Measurements from ENCODE around the gene DVL3. TPM values are rescaled to one million over a fixed set of nuclear protein-coding genes. Genes with fewer than 3 reads are reported as not detected.

Gene DVL3
- total RNA-seq, 2 experiments from 2014 or later: 30.0 to 31.7 TPM

DNA sequence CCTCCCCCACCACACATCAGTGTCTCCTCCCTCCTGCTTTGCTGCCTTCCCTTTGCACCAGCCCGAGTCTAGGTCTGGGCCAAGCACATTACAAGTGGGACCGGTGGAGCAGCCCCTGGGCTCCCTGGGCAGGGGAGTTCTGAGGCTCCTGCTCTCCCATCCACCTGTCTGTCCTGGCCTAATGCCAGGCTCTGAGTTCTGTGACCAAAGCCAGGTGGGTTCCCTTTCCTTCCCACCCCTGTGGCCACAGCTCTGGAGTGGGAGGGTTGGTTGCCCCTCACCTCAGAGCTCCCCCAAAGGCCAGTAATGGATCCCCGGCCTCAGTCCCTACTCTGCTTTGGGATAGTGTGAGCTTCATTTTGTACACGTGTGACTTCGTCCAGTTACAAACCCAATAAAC, 28.5 kb downstream of the DVL3 start:
- no peak for DNase-seq
- TF ChIP-seq, protein P1, sequence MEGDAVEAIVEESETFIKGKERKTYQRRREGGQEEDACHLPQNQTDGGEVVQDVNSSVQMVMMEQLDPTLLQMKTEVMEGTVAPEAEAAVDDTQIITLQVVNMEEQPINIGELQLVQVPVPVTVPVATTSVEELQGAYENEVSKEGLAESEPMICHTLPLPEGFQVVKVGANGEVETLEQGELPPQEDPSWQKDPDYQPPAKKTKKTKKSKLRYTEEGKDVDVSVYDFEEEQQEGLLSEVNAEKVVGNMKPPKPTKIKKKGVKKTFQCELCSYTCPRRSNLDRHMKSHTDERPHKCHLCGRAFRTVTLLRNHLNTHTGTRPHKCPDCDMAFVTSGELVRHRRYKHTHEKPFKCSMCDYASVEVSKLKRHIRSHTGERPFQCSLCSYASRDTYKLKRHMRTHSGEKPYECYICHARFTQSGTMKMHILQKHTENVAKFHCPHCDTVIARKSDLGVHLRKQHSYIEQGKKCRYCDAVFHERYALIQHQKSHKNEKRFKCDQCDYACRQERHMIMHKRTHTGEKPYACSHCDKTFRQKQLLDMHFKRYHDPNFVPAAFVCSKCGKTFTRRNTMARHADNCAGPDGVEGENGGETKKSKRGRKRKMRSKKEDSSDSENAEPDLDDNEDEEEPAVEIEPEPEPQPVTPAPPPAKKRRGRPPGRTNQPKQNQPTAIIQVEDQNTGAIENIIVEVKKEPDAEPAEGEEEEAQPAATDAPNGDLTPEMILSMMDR (IDR thresholded peaks at IDR 0.05): no peak
- Mint-ChIP-seq H3K9me3 (no peaks in the 10 kb centered on the region), H3K4me3 (no peak overlapping the region), H3K27me3 (no peaks in the 10 kb centered on the region), H3K4me1 (ENCODE audit: low read depth) (peaks cover 46% of the 10 kb centered on the region), H3K27ac (no peak overlapping the region), H3K36me3 (ENCODE audit: low read depth) (peaks cover 97% of the 10 kb centered on the region)
- Histone ChIP-seq H3K4me1 (ENCODE audit: insufficient read depth, low read length) (peaks cover 32% of the 10 kb centered on the region), H3K27ac (ENCODE audit: low read depth in 1 of 2, low read length in 2 of 2) (no peak overlapping the region), H3K27me3 (ENCODE audit: control insufficient read depth in 1 of 2, insufficient read depth in 2 of 2, low read length in 2 of 2) (no peaks in the 10 kb centered on the region), H3K36me3 (ENCODE audit: insufficient read depth, low read length) (peaks cover 69% of the 10 kb centered on the region), H3K9me3 (ENCODE audit: control insufficient read depth in 1 of 2, insufficient read depth in 1 of 2, low read length in 2 of 2) (no peaks in the 10 kb centered on the region), H3K4me3 (ENCODE audit: low read length) (no peak overlapping the region)
- ATAC-seq (ENCODE audit: poor library complexity): no peak
- intact Hi-C loops (cut with DNase I, micrococcal nuclease): loop anchor here in 1 of 2 experiments (1.0 to 10.0 kb wide), 3 partner anchors 7 to 549 kb away; partner anchors contain the start of genes ALG3, EEF1AKMT4 and KLHL24
- CTCF ChIA-PET: no interaction called here
- POLR2A ChIA-PET: interaction anchor here (3.0 kb wide), 1 partner anchor 10 kb away, joined by 25 read pairs; the partner anchor contains the start of gene AP2M1

DNA sequence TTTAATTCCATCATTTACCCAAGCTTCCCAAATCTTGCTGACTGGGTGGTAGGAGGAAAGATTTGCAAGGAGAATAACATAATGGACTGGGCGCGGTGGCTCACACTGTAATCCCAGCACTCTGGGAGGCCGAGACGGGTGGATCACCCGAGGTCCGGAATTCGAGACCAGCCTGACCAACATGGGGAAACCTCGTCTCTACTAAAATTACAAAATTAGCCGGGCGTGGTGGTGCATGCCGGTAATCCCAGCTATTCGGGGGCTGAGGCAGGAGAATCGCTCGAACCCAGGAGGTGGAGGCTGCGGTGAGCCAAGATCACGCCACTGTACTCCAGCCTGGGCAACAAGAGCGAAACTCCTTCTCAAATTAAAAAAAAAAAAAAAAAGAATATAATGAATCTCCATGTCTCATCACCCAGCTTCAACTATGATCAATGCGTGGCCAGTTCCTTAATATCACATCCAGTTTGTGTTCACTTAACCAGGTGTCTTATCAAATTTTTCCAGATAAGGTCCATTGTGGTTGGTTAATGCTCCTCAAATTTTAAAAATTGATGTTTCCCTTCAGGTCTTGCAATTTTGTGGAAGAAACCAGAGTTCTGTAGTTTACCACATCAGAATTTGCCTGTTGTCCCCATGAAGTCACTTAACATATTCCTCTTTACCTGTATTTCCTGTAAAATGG, 29.5 kb downstream of the DVL3 start:
- Mint-ChIP-seq H3K4me3 (peak overlapping the region; percentile 99), H3K36me3 (ENCODE audit: low read depth) (peaks cover 97% of the 10 kb centered on the region), H3K4me1 (ENCODE audit: low read depth) (peaks cover 43% of the 10 kb centered on the region), H3K27me3 (no peaks in the 10 kb centered on the region), H3K27ac (peak overlapping the region; percentile 87), H3K9me3 (no peaks in the 10 kb centered on the region)
- Histone ChIP-seq H3K36me3 (ENCODE audit: insufficient read depth, low read length) (peaks cover 69% of the 10 kb centered on the region), H3K4me1 (ENCODE audit: insufficient read depth, low read length) (peaks cover 32% of the 10 kb centered on the region), H3K9me3 (ENCODE audit: control insufficient read depth in 1 of 2, insufficient read depth in 1 of 2, low read length in 2 of 2) (no peaks in the 10 kb centered on the region), H3K27ac (ENCODE audit: low read depth in 1 of 2, low read length in 2 of 2) (no peak overlapping the region), H3K4me3 (ENCODE audit: low read length) (no peak overlapping the region), H3K27me3 (ENCODE audit: control insufficient read depth in 1 of 2, insufficient read depth in 2 of 2, low read length in 2 of 2) (no peaks in the 10 kb centered on the region)
- ChIA-PET POLR2A (interaction anchor here (0.8 to 3.0 kb wide), 4 partner anchors 11 to 50 kb away, joined by 3 to 25 read pairs (median 11); partner anchors contain the start of genes AP2M1 and EIF2B5), CTCF (interaction anchor here (1.2 to 2.4 kb wide), 2 partner anchors 43 to 65 kb away, joined by 4 to 7 read pairs; partner anchors contain the start of gene EEF1AKMT4)
- DNase-seq (peak in 1 of 14 experiments; percentile 19), ATAC-seq (ENCODE audit: poor library complexity) (no peak)
- intact Hi-C loops (cut with DNase I, micrococcal nuclease): loop anchor here (1.0 to 10.0 kb wide), 10 partner anchors 8 to 628 kb away; partner anchors contain the start of genes ALG3 (in 2 of the 2), EEF1AKMT4 (in 2 of the 2), EIF2B5 (in 2 of the 2) and ABCC5 (in 1 of the 2)
- TF ChIP-seq, protein P1 (IDR thresholded peaks at IDR 0.05): no peak

DNA sequence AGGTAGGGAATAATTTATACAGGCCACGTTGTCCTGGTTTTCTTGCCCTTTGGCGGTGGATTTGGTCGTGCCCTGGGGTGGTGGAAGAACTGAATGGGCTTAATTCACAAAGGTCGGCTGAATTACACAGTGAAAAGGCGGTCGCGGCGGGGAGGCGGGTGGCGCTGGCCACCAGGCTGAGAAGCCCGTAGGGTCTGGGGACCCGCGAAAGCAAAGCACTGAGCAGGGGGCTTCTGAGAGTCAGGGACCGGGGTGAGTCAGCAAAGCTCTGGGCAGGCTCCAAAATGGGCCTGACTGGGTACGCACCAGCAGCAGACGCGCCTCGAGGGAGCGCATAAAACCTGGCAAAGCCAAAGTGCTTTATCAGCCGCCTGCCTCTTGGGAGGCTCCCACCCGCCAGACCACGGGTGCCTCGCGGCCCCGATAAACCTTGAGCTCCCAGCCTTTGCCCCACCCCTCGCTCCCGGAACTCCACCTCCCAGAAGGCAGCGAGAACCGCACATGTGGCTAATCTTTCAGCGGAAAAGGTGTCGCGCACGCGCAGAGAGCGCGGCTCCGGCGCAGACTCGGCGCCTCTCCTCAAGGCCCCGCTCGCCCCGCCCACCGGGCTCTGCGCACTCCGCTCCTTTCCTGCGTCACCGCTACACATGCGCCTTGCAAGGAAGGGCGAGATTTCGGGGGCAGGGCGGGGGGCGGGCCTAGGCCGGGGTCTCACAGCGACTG, 30.4 kb downstream of the DVL3 start:
- Mint-ChIP-seq H3K36me3 (ENCODE audit: low read depth) (peaks cover 97% of the 10 kb centered on the region), H3K4me1 (ENCODE audit: low read depth) (peaks cover 47% of the 10 kb centered on the region), H3K4me3 (peak overlapping the region; percentile 99), H3K27me3 (no peaks in the 10 kb centered on the region), H3K27ac (peak overlapping the region; percentile 87), H3K9me3 (no peaks in the 10 kb centered on the region)
- DNase-seq: peak; percentile 98 to 100 (median 99)
- peak; percentile 95 for ATAC-seq (ENCODE audit: poor library complexity)
- intact Hi-C loops (cut with DNase I, micrococcal nuclease): loop anchor here (1.0 to 10.0 kb wide), 12 partner anchors 11 to 627 kb away; partner anchors contain the start of genes ALG3 (in 2 of the 2), EEF1AKMT4 (in 2 of the 2), EIF2B5 (in 2 of the 2) and ABCC5 (in 1 of the 2)
- no peaks in the 10 kb centered on the region for H3K9me3 ChIP-seq (ENCODE audit: control insufficient read depth in 1 of 2, insufficient read depth in 1 of 2, low read length in 2 of 2)
- H3K4me3 ChIP-seq (ENCODE audit: low read length): peak overlapping the region; percentile 81
- ChIA-PET CTCF (interaction anchor here (1.2 to 2.4 kb wide), 2 partner anchors 42 to 64 kb away, joined by 4 to 7 read pairs; partner anchors contain the start of gene EEF1AKMT4), POLR2A (interaction anchor here (0.8 to 3.0 kb wide), 6 partner anchors 12 to 130 kb away, joined by 3 to 25 read pairs (median 6); partner anchors contain the start of genes AP2M1, DVL3 and EIF2B5)
- H3K36me3 ChIP-seq (ENCODE audit: insufficient read depth, low read length): peaks cover 68% of the 10 kb centered on the region
- peak overlapping the region; percentile 15 to 69 for H3K27ac ChIP-seq (ENCODE audit: low read depth in 1 of 2, low read length in 2 of 2)
- TF ChIP-seq, protein P1 (IDR thresholded peaks at IDR 0.05): no peak
- peaks cover 32% of the 10 kb centered on the region for H3K4me1 ChIP-seq (ENCODE audit: insufficient read depth, low read length)
- no peaks in the 10 kb centered on the region for H3K27me3 ChIP-seq (ENCODE audit: control insufficient read depth in 1 of 2, insufficient read depth in 2 of 2, low read length in 2 of 2)

Data from CD4-positive, alpha-beta T cell (primary cell).